Esophagus mucosa (tissue), 1 donor: Measurements from ENCODE around the gene KANSL1L. TPM values are rescaled to one million over a fixed set of nuclear protein-coding genes. Genes with fewer than 3 reads are reported as not detected.

Experiments
- ATAC-seq: fragments of 200-7000 bp; cut with Tn5 transposase; one replicate; pipeline ENCODE4 v1.9.1; 2020
- total RNA-seq: library from RNA; stranded (reverse); gene quantifications from one replicate; pipeline ENCODE4 v1.2.4, GENCODE V29; 2023
- donor health status: DM: yes; HTN: yes; CAD: no.

The KANSL1L gene
- total RNA-seq, 1 donor from 2014 or later = 6.4 TPM

- no peak for ATAC-seq
These were observed 98.2 kb downstream of the KANSL1L start for GRCh38 chr2:210072922-210073509.

DNA sequence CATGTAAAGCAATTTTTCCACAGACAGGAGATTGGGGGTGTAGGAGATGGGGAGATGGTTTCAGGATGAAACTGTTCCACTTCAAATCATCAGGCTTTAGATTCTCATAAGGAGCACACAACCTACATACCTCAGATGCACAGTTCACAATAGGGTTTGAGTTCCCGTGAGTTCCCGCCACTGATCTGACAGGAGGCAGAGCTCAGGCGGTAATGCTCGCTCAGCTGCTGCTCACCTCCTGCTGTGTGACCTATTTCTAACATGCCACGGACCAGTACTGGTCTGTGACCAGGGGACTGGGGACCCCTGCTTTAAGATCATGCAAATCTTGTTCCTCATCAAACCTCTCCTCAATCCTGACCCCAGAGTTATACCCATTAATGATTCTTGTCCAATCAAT is 98.7 kb downstream of the KANSL1L start:
- no peak for ATAC-seq

GRCh38 chr2:210063306-210063705 is 107.9 kb downstream of the KANSL1L start:
- no peak for ATAC-seq

- ATAC-seq = no peak
These were observed 115.4 kb downstream of the KANSL1L start for GRCh38 chr2:210055825-210056224.

DNA sequence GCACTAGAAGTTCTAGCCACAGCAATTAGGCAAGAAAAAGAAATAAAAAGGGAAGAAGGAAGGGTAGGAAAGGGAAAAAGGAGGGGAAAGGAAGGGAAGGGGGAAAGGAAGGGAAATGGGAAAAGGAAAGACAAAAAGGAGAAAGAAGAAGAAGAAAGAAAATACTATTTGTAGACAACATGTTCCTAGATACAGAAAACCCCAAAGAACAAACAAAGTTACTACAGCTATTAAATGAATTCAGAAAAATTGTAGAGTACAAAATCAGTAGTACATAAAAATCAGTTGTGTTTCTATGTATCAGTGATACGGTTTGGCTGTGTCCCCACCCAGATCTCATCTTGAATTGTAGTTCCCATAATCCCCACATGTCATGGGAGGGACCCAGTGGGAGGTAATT is 116.5 kb downstream of the KANSL1L start:
- no peak for ATAC-seq

DNA sequence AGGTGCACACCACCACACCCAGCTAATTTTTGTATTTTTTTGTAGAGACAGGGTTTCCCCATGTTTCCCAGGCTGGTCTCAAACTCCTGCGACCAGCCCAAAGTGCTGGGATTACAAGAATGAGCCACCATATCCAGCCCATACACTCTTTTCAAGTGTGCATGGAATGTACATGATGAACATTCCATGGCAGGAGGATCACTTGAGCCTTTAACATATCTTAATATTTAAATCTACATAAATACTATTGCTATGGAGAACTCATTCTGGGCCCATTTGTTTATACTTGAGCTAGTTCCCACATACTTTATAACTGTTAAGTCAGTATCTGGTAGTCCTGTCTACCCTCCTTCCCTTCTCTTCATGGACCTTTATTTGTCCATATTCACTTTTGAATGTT is 120.3 kb downstream of the KANSL1L start:
- no peak for ATAC-seq

GRCh38 chr2:210049831-210050230 is 121.4 kb downstream of the KANSL1L start:
- no peak for ATAC-seq

GRCh38 chr2:210046851-210047500 is 124.2 kb downstream of the KANSL1L start:
- ATAC-seq = no peak

- no peak for ATAC-seq
These were observed 133.1 kb downstream of the KANSL1L start for GRCh38 chr2:210038078-210038477.

GRCh38 chr2:210035679-210036078 is 135.5 kb downstream of the KANSL1L start:
- ATAC-seq = peak; percentile 81

GRCh38 chr2:210034087-210034683 is 137.0 kb downstream of the KANSL1L start:
- ATAC-seq = no peak

DNA sequence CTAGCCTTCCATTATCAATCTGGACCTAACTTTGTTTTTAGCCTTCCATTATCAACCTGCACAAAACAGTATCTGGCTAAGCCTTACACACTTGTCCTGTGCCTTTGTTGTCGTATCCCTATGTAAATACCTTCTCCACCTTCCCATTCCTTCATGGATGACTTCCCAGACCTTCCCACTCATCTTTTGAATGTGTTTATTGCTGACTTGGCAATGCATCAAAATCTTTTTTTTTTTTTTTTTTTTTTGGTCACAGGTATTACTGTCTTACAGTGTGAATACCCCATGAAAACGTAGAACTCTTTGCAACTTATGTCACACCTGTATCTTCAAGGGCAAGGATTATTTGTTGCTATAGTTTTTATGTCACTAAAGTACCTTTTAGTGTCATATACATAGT is 143.0 kb downstream of the KANSL1L start:
- ATAC-seq = no peak

DNA sequence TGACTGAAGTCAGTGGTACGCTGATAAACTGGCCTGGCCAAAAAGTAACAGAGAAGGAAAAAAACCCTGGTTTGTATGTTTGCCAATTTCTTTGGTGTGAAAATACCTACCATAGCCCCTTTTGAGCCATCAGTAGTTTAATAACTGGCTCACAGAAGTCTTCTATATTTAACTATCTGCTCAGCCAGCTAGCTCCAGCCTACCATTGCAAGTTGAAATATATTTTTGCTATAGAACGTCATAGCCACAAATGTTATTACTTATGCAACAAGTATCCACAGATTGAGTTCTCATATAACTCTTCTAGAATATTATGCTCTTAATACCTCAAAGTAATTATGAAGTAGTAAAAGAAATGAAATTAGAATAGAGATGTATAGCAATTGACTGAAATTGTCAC is 143.6 kb downstream of the KANSL1L start:
- ATAC-seq = no peak

DNA sequence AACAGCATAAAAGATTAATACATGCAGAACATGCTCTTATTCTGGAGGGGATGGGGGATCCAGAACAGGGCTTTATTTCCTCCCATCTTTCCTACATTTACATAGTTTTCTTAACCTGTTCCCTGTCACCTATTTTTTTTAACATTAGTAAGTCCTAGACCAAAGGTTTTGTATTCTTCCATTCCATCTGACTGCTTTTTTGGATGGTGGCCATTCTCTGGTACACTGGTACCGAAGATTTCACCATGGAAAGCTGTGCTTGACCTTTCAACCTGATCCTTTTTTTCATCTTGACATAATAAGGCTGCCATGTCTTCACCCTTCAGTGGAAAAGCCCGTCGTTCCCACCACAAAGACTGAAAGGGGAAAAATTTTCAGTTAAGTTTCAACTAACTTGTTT is 148.4 kb downstream of the KANSL1L start:
- ATAC-seq = no peak

GRCh38 chr2:210020138-210020537 is 151.1 kb downstream of the KANSL1L start:
- ATAC-seq = no peak

DNA sequence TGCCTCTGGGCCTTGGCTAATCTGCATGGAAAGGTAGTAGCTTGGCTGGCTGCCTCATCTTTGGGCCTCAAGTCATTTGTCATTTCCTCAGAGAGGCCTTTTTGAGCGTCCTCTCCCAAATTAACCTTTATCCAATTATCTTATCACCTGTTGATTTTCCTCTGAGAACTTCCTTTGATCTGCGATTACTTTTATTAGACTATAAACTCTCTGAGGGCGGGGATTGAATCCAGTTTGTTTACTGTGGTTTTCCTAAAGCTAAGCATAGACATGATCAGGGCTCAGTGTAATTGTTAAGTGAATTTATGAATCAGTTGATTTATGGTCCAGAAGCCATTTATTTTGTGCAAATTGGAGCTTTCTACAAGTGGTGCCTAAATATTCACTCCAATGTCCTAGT is 161.3 kb downstream of the KANSL1L start:
- ATAC-seq = no peak

GRCh38 chr2:210009126-210009525 is 162.1 kb downstream of the KANSL1L start:
- no peak for ATAC-seq

GRCh38 chr2:210007895-210008294 is 163.3 kb downstream of the KANSL1L start:
- ATAC-seq = no peak

DNA sequence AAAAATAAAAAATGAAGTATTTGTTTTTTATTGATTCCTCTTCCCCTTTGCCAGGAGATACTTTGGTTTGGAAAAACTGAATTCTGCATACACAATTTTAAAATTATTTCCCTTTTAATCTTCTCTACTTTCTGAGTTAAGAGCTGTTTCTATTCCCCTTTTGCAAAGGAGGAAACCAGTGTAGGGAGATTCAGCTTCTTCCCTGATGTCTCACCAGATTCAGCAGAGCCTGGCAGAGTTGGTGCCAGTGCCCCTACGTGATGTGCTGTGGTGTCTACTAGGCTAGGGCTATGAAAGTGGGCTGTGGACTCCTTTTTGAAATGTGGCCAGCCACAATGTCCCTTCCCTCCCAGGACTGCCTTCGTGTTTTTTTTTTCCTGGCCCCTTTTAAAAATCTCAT is 166.3 kb downstream of the KANSL1L start:
- ATAC-seq = no peak

- no peak for ATAC-seq
These were observed 167.8 kb downstream of the KANSL1L start for GRCh38 chr2:210003359-210003758.

DNA sequence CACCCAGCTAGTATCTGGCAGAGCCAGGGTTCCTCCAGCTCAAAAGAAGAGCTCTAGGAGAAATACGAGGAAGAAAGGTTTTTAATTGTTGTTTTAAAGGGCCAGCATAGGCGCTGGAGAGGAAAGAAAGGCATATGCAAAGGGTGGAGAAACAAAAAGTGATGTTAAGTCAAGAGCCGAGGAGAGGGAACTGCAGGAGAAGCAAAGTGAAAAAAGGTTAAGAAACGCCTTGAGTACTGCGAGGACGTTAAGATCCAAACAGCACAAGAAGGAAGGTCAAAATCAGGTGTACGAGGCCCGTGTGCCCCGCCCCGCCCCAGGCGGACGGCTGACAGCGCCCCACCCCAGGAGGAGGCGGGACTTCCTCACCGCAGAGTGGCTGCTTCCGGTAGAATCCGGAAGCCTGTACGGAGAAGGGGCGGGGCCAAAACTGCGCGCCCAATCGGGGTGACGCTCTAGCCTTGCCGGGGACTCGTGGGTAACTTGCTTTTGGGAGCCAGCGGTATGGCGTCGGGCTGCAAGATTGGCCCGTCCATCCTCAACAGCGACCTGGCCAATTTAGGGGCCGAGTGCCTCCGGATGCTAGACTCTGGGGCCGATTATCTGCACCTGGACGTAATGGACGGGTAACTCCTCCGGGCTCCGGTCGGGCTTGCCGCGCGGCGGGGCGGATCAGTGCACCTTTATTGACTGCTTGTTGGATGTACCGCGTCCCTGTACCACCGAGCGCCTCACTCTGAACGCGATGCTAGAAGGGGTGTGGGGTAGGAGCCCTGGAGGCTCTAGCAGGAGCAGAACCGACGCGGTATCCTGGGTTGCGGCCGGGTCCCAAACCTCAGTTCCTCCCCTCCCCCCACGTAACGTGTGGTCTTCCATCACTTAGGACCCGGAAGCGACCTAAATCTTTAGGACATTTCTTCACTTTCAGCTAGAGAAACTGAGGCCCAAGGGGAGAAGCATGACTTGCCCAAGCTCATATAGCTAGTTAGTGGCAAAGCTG is 168.8 kb downstream of the KANSL1L start, which contains the start of gene RPE:
Gene RPE, plus strand, starts transcription at position 481 of the 1,000 bp plus-strand sequence. Its CDS starts 24 bp downstream, at position 505.
- peak; percentile 100 for ATAC-seq

GRCh38 chr2:210000464-210001324 is 170.5 kb downstream of the KANSL1L start:
- no peak for ATAC-seq
